Right atrium auricular region (tissue), 2 donors: ENCODE results near the gene SLC10A6. TPM values are rescaled to one million over a fixed set of nuclear protein-coding genes. Genes with fewer than 3 reads are reported as not detected.
A peak's percentile ranks its signal among the peaks of the same experiment; 100 is the strongest.

Experiments used
- DNase-seq: peaks from one replicate; pipeline ENCODE4 v3.0.0-alpha.2; 2019; ENCODE audit warnings: low spot score
- H3K27ac ChIP-seq, 2 donors: fragments of 200-600 bp; sonication (generic); 1 replicate in 1 of 2; 2 replicates in 1 of 2; pipeline ENCODE4 v1.5.1; 2016 to 2019
- H3K27me3 ChIP-seq, 2 donors: fragments of 200-600 bp; sonication (generic); one replicate each; pipeline versions ENCODE4 v1.5.1 to v1.6.0; 2017 to 2019
- H3K36me3 ChIP-seq: fragments of 200-600 bp; sonication (generic); one replicate; pipeline ENCODE4 v1.5.1; 2016
- H3K4me1 ChIP-seq, 2 donors: fragments of 200-600 bp; sonication (generic); one replicate each; pipeline versions ENCODE4 v1.5.1 to v1.6.0; 2017 to 2019
- H3K4me3 ChIP-seq, 2 donors: fragments of 200-600 bp; sonication (generic); 1 replicate in 1 of 2; 2 replicates in 1 of 2; pipeline ENCODE4 v1.5.1; 2017 to 2019; ENCODE audit warnings: mild to moderate bottlenecking in 1 of 2, moderate library complexity in 1 of 2
- H3K9me3 ChIP-seq, 2 donors: fragments of 200-600 bp; sonication (generic); one replicate each; pipeline ENCODE4 v1.5.1; 2019
- total RNA-seq, 2 donors: library from RNA; depleted of rRNA; stranded (reverse); fragments of >200 nt; gene quantifications; one replicate each; pipeline ENCODE4 v1.1.0, GENCODE V29; 2016
- TF ChIP-seq, protein P1 (sequence below), 2 donors: fragments of 200-600 bp; sonication (generic); IDR thresholded peaks; one replicate each; pipeline ENCODE4 v1.5.1; 2019; ENCODE audit warnings: antibody characterized with exemption in 2 of 2

Gene SLC10A6, protein sequence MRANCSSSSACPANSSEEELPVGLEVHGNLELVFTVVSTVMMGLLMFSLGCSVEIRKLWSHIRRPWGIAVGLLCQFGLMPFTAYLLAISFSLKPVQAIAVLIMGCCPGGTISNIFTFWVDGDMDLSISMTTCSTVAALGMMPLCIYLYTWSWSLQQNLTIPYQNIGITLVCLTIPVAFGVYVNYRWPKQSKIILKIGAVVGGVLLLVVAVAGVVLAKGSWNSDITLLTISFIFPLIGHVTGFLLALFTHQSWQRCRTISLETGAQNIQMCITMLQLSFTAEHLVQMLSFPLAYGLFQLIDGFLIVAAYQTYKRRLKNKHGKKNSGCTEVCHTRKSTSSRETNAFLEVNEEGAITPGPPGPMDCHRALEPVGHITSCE
- total RNA-seq, result 1 to 10 TPM; 1.3 to 1.7 TPM

DNA sequence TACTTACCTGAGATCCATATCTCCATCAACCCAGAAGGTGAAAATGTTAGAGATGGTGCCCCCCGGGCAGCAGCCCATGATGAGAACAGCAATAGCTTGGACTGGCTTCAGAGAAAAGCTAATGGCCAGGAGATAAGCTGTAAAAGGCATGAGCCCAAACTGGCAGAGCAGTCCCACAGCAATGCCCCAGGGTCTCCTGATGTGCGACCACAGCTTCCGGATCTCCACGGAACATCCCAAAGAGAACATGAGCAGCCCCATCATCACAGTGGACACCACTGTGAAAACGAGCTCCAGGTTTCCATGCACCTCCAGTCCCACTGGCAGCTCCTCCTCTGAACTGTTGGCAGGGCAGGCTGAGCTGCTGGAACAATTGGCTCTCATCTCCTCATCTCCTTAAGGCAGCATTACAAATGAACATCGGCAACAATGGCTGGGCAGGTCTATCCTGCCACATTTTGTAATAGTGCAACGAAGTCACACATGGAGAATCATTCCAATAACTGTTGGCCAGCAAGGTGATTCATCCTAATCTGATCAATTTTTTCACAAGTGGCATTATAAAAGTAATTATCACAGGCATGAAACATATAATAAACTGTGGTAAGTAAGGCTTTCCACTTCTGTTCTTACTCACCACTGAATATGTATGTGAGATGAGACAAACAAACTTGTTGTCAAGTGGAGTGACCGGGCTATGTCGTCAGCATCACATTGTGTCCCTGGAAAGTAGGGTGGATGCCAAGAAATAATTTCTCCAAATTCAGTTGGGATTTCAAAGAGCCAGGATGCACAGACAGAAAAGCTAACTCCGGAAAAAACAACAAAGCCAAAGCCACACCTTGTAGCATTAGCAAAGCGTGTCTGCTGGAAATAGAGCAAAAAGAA lies at the start of gene SLC10A6:
Gene SLC10A6 (minus strand): TSS at position 653 of the 888 bp plus-strand sequence. CDS start 269 bp downstream, at position 384.
- no peaks in the 10 kb centered on the region for H3K36me3 ChIP-seq
- no peaks in the 10 kb centered on the region for H3K9me3 ChIP-seq
- H3K27me3 ChIP-seq, result no peaks in the 10 kb centered on the region
- TF ChIP-seq, protein P1, sequence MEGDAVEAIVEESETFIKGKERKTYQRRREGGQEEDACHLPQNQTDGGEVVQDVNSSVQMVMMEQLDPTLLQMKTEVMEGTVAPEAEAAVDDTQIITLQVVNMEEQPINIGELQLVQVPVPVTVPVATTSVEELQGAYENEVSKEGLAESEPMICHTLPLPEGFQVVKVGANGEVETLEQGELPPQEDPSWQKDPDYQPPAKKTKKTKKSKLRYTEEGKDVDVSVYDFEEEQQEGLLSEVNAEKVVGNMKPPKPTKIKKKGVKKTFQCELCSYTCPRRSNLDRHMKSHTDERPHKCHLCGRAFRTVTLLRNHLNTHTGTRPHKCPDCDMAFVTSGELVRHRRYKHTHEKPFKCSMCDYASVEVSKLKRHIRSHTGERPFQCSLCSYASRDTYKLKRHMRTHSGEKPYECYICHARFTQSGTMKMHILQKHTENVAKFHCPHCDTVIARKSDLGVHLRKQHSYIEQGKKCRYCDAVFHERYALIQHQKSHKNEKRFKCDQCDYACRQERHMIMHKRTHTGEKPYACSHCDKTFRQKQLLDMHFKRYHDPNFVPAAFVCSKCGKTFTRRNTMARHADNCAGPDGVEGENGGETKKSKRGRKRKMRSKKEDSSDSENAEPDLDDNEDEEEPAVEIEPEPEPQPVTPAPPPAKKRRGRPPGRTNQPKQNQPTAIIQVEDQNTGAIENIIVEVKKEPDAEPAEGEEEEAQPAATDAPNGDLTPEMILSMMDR (IDR thresholded peaks at IDR 0.05), result no peak
- H3K4me1 ChIP-seq, result peaks cover 0 to 12% of the 10 kb centered on the region in 2 donors
- peak within 1 kb of the TSS; percentile 1 to 35 for H3K4me3 ChIP-seq
- DNase-seq, result no peak
- H3K27ac ChIP-seq, result peak within 1 kb of the TSS; percentile 38 to 67

DNA sequence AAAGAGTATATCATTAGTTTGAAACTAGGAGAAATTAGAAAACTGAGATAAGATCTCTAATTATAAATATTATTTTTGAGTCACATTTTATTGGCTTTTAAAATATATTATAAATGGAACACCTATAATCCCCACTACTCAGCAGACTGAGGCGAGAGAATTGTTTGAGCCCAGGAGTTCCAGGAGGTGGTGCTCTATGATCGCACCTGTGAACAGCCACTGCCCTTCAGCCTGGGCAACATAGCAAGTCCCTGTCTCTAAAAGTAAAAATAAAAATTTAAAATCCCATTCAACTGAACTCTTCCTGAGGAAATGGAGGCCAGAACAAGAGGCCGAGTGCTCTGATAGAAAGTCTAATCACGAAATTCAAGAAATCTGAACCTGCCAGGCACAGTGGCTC lies 49.4 kb upstream of the SLC10A6 start:
- Histone ChIP-seq H3K4me3 (no peak overlapping the region), H3K36me3 (no peaks in the 10 kb centered on the region), H3K27me3 (no peaks in the 10 kb centered on the region), H3K27ac (no peak overlapping the region), H3K9me3 (no peaks in the 10 kb centered on the region), H3K4me1 (no peaks in the 10 kb centered on the region)
- TF ChIP-seq, protein P1 (IDR thresholded peaks at IDR 0.05), result no peak
- no peak for DNase-seq

DNA sequence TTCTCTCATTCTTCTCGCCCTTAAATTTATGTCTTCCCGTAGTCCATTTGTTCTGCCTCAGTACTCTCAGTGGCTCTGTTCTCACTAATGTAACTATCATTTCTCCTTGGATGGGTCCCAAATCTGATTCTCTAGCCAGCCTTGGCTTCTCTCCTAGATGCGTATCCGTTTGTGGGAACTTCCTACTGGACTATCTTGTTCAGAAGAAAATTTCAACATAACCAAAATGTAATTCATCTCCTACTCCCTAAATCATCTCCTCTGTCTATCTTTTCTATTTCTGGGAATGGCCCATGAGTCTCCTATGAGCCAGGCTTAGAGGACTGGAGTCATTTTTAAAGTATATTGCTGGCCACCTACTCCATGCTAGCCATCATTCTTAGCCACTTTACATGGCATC lies 47.4 kb upstream of the SLC10A6 start:
- TF ChIP-seq, protein P1 (IDR thresholded peaks at IDR 0.05), result no peak
- H3K4me3 ChIP-seq, result no peak overlapping the region
- H3K36me3 ChIP-seq, result no peaks in the 10 kb centered on the region
- no peak overlapping the region for H3K27ac ChIP-seq
- H3K27me3 ChIP-seq, result no peaks in the 10 kb centered on the region
- H3K9me3 ChIP-seq, result no peaks in the 10 kb centered on the region
- DNase-seq, result no peak
- peaks cover 0 to 10% of the 10 kb centered on the region in 2 donors for H3K4me1 ChIP-seq

DNA sequence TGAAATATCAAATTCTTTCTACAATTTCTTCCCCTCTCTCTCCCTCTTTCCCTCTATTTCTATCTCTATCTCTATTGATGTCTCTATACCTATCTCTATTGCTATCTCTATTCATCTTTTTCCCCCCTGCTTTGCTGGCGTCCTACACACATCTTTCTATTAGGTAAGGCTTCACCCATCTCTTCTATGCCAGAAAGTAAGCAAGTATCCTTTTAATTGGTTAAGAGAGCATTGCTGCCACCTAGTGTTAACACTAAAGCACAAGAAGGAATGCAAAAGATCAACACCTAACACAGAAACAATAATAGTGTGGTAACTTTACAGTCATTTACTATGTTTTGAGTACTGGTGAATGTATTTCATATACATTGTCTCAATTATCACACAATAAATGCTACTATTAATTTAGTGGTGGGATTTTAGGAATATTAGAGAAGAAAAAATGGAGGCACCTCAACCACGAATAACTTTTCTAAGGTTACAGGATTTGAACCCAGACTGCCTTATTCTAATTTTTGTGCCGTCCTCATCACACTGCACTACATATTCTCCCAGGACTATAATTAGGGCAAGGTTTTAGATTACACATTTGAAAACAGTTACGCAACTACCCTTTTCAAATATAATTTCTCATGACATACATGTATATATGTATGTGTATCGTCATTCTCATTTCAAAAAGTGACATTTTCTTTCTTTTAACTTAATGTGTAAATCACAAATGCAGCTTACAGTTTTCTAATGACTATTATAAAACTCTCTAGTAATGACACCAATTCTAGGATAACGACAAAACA lies 46.7 kb upstream of the SLC10A6 start:
- Histone ChIP-seq H3K36me3 (no peaks in the 10 kb centered on the region), H3K9me3 (no peaks in the 10 kb centered on the region), H3K4me1 (peaks cover 0 to 13% of the 10 kb centered on the region in 2 donors), H3K27me3 (no peaks in the 10 kb centered on the region), H3K27ac (no peak overlapping the region), H3K4me3 (no peak overlapping the region)
- no peak for DNase-seq
- TF ChIP-seq, protein P1 (IDR thresholded peaks at IDR 0.05), result peak; percentile 50 to 77

DNA sequence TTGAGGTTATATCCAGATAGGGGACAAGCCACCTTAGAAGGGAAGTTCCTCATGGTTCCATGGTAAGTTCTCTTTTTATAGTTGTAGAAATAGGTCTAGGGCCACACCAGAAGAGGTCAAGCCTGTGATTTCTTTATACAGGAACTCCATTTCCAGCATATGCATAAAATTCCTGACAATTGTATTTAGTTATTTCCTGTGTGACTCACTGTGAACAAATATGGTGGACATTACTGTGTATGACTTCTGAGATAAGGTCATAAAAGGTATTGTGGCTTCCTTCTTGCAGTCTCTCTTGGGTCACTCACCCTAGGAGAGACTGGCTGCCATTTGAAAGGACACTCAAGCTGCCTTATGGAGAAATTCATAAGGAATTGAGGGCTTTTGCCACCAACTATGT lies 45.3 kb upstream of the SLC10A6 start:
- no peak overlapping the region for H3K27ac ChIP-seq
- DNase-seq, result no peak
- no peaks in the 10 kb centered on the region for H3K27me3 ChIP-seq
- H3K4me1 ChIP-seq, result peaks cover 0 to 13% of the 10 kb centered on the region in 2 donors
- H3K4me3 ChIP-seq, result no peak overlapping the region
- TF ChIP-seq, protein P1 (IDR thresholded peaks at IDR 0.05), result no peak
- H3K36me3 ChIP-seq, result no peaks in the 10 kb centered on the region
- no peaks in the 10 kb centered on the region for H3K9me3 ChIP-seq
